22Rv1 (cell line): Measurements from ENCODE around the gene DPF3.

Source experiments
- ZFX ChIP-seq: fragments of 450-650 bp; IDR thresholded peaks from 2 replicates; pipeline ENCODE4 v1.6.1; 2017; ENCODE audit warnings: antibody characterized with exemption, borderline replicate concordance
- TF ChIP-seq, protein P1 (sequence below): fragments of 450-650 bp; IDR thresholded peaks from 2 replicates; pipeline ENCODE4 v1.5.1; 2017; ENCODE audit warnings: mild to moderate bottlenecking

DNA sequence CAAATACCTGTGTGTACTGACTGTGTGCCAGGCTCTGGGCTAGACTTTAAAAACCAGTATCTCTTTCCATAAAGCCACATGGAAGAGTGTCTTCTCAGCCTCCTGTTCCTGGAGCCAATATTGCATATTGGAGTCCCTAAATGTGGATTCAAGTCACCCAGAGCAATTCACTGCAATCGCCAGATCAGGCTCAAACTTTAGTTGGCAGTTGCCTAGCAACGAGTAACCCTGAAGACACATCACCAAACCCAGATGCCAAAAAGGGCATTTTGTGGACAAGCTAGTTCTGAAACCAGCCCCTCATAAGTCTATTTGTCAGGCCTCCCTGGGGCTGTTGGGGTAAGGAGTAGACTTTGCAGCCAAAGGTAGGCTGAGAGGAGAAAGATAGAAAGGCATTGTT lies 13.7 kb downstream of the DPF3 start:
- TF ChIP-seq, protein P1, sequence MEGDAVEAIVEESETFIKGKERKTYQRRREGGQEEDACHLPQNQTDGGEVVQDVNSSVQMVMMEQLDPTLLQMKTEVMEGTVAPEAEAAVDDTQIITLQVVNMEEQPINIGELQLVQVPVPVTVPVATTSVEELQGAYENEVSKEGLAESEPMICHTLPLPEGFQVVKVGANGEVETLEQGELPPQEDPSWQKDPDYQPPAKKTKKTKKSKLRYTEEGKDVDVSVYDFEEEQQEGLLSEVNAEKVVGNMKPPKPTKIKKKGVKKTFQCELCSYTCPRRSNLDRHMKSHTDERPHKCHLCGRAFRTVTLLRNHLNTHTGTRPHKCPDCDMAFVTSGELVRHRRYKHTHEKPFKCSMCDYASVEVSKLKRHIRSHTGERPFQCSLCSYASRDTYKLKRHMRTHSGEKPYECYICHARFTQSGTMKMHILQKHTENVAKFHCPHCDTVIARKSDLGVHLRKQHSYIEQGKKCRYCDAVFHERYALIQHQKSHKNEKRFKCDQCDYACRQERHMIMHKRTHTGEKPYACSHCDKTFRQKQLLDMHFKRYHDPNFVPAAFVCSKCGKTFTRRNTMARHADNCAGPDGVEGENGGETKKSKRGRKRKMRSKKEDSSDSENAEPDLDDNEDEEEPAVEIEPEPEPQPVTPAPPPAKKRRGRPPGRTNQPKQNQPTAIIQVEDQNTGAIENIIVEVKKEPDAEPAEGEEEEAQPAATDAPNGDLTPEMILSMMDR = no peak
- TF ChIP-seq ZFX = no peak
